ENCODE results near the gene RREB1. TPM values are rescaled to one million over a fixed set of nuclear protein-coding genes. Genes with fewer than 3 reads are reported as not detected.

The RREB1 gene
- total and polyA plus RNA-seq, 2 donors (not counting 3 experiments of a cell fraction or from before 2014, with no cell fraction given) = 3.7 to 33.0 TPM

GRCh38 chr6:7200598-7201443, 93.1 kb downstream of the RREB1 start:
- Histone ChIP-seq H3K9ac (replicated peaks; ENCODE audit: extremely low read depth, insufficient read depth, low read length) (no peak overlapping the region), H4K20me1 (replicated peaks; ENCODE audit: control insufficient read depth, extremely low read depth, insufficient read depth, low read length) (no peaks in the 10 kb centered on the region), H3K4me2 (ENCODE audit: insufficient read depth, low read length) (no peak overlapping the region), H3K4me3 (replicated peaks in 1 of 3; ENCODE audit: insufficient read depth in 1 of 3, low read depth in 1 of 3, low read length in 3 of 3) (no peak overlapping the region), H3K9me3 (replicated peaks; ENCODE audit: control insufficient read depth, insufficient read depth, low read length) (no peaks in the 10 kb centered on the region), H3K4me1 (ENCODE audit: control insufficient read depth, extremely low read depth, insufficient read depth, low read length) (no peaks in the 10 kb centered on the region), H3K9me1 (replicated peaks; ENCODE audit: control insufficient read depth, extremely low read depth, insufficient read depth, low read length) (no peaks in the 10 kb centered on the region), H3K79me2 (ENCODE audit: control insufficient read depth, insufficient read depth, low read length) (no peaks in the 10 kb centered on the region), H3K27ac (ENCODE audit: insufficient read depth, low read depth, low read length) (no peak overlapping the region), H3K27me3 (ENCODE audit: control insufficient read depth in 2 of 2, insufficient read depth in 2 of 2, low read length in 2 of 2) (no peaks in the 10 kb centered on the region), H3K36me3 (ENCODE audit: control insufficient read depth in 2 of 2, extremely low read depth in 1 of 2, insufficient read depth in 2 of 2, low read length in 2 of 2) (peaks cover 4 to 19% of the 10 kb centered on the region in 2 experiments), H2AFZ (ENCODE audit: low read depth, low read length) (no peak overlapping the region)
- intact Hi-C loops (cut with micrococcal nuclease) (no loop called here), dilution Hi-C loops (cut with MboI; ENCODE audit: extremely low pct_ligation_motif_present, low sequenced_read_pairs) (no loop called here)
- FAIRE-seq = no peak
- ChIA-PET CTCF (interaction anchor here (1.0 kb wide), 1 partner anchor 36 kb away, joined by 4 read pairs; no protein-coding TSS in a partner anchor), POLR2A (no interaction called here)
- TF ChIP-seq JUN (IDR thresholded peaks at IDR 0.05; ENCODE audit: borderline replicate concordance, insufficient read depth, insufficient read length, low read depth) (no peak), MAX (IDR thresholded peaks at IDR 0.05; ENCODE audit: insufficient read depth, insufficient read length) (no peak), MYC (IDR thresholded peaks at IDR 0.05; ENCODE audit: low read depth, low read length) (no peak), EZH2 (IDR thresholded peaks at IDR 0.05; ENCODE audit: borderline replicate concordance, low read depth, low read length, severe bottlenecking) (no peak), GATA2 (IDR thresholded peaks at IDR 0.05; ENCODE audit: insufficient read depth, insufficient read length, low read depth, low read length) (no peak), FOS (IDR thresholded peaks at IDR 0.05; ENCODE audit: borderline replicate concordance, insufficient read depth, low read length) (no peak), POLR2AphosphoS5 (IDR thresholded peaks at IDR 0.05; ENCODE audit: insufficient read depth, low read depth, low read length) (no peak), POLR2A (IDR thresholded peaks at IDR 0.05; ENCODE audit: low read depth, low read length) (no peak)
- TF ChIP-seq, protein P1, sequence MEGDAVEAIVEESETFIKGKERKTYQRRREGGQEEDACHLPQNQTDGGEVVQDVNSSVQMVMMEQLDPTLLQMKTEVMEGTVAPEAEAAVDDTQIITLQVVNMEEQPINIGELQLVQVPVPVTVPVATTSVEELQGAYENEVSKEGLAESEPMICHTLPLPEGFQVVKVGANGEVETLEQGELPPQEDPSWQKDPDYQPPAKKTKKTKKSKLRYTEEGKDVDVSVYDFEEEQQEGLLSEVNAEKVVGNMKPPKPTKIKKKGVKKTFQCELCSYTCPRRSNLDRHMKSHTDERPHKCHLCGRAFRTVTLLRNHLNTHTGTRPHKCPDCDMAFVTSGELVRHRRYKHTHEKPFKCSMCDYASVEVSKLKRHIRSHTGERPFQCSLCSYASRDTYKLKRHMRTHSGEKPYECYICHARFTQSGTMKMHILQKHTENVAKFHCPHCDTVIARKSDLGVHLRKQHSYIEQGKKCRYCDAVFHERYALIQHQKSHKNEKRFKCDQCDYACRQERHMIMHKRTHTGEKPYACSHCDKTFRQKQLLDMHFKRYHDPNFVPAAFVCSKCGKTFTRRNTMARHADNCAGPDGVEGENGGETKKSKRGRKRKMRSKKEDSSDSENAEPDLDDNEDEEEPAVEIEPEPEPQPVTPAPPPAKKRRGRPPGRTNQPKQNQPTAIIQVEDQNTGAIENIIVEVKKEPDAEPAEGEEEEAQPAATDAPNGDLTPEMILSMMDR (IDR thresholded peaks at IDR 0.05; ENCODE audit: extremely low read depth in 1 of 2, insufficient read depth in 1 of 2, low read depth in 1 of 2, low read length in 2 of 2) = no peak
- no peak for DNase-seq (ENCODE audit: low read depth, low spot score)
- no TSS peak for BruUV-seq (replicated peaks)

Measured in endothelial cell of umbilical vein (primary cell).